K562 (cell line): ENCODE measurements around the gene HNRNPA3. TPM values are rescaled to one million over a fixed set of nuclear protein-coding genes. Genes with fewer than 3 reads are reported as not detected.
A peak's percentile ranks its signal among the peaks of the same experiment; 100 is the strongest.

Experiments used
- ARID1B ChIP-seq: fragments of 450-650 bp; IDR thresholded peaks from 2 replicates; pipeline ENCODE4 v1.6.1; 2016; ENCODE audit warnings: antibody characterized with exemption, mild to moderate bottlenecking, inconsistent platforms
- CBX3 ChIP-seq, 2 experiments: IDR thresholded peaks; 1 replicate in 1 of 2; 2 replicates in 1 of 2; pipeline ENCODE4 v1.6.1; 2012; ENCODE audit warnings: inconsistent platforms in 2 of 2, low read length in 2 of 2, borderline replicate concordance in 1 of 2, control low read depth in 1 of 2
- CEBPB ChIP-seq: fragments of 450-650 bp; IDR thresholded peaks from 2 replicates; pipeline ENCODE4 v1.6.1; 2016; ENCODE audit warnings: missing genetic modification characterization, missing compliant biosample characterization
- HDAC2 ChIP-seq: fragments of 450-650 bp; IDR thresholded peaks from 2 replicates; pipeline ENCODE4 v1.6.1; 2016; ENCODE audit warnings: mild to moderate bottlenecking
- HDAC3 ChIP-seq: fragments of 450-650 bp; IDR thresholded peaks from 2 replicates; pipeline ENCODE4 v1.6.1; 2018; ENCODE audit warnings: borderline replicate concordance, mild to moderate bottlenecking, moderate library complexity; ENCODE audit not compliant: partially characterized antibody
- KDM1A ChIP-seq, 2 experiments: fragments of 450-650 bp; IDR thresholded peaks; 2 replicates each; pipeline ENCODE4 v1.6.1; 2016; ENCODE audit warnings: mild to moderate bottlenecking in 2 of 2
- KHSRP ChIP-seq: fragments of 450-650 bp; IDR thresholded peaks from 2 replicates; pipeline ENCODE4 v1.6.1; 2017
- LCOR ChIP-seq: sonication (generic); formaldehyde crosslinking; IDR thresholded peaks from 2 replicates; pipeline ENCODE4 v1.8.0; 2022; ENCODE audit warnings: mild to moderate bottlenecking, missing genetic modification reagents
- MTA1 ChIP-seq: fragments of 450-650 bp; IDR thresholded peaks from 2 replicates; pipeline ENCODE4 v1.6.1; 2017; ENCODE audit warnings: borderline replicate concordance
- MTA2 ChIP-seq: fragments of 450-650 bp; IDR thresholded peaks from 2 replicates; pipeline ENCODE4 v1.6.1; 2016; ENCODE audit warnings: low read depth
- NR2C1 ChIP-seq, 2 experiments: fragments of 450-650 bp; IDR thresholded peaks; 2 replicates each; pipeline ENCODE4 v1.6.1; 2017; ENCODE audit warnings: mild to moderate bottlenecking in 2 of 2, antibody characterized with exemption in 1 of 2, inconsistent platforms in 1 of 2, missing compliant biosample characterization in 1 of 2, missing genetic modification characterization in 1 of 2
- PKNOX1 ChIP-seq: fragments of 450-650 bp; IDR thresholded peaks from 2 replicates; pipeline ENCODE4 v1.6.1; 2016
- PML ChIP-seq: IDR thresholded peaks from 2 replicates; pipeline ENCODE4 v1.6.1; 2012; ENCODE audit warnings: low read length, inconsistent platforms
- RB1 ChIP-seq: fragments of 450-650 bp; IDR thresholded peaks from 2 replicates; pipeline ENCODE4 v1.6.1; 2017; ENCODE audit warnings: low read depth, mild to moderate bottlenecking
- SMARCC2 ChIP-seq: fragments of 450-650 bp; IDR thresholded peaks from 2 replicates; pipeline ENCODE4 v1.6.1; 2017; ENCODE audit warnings: antibody characterized with exemption, moderate library complexity, mild to moderate bottlenecking, low read depth
- XRCC4 ChIP-seq: IDR thresholded peaks from one replicate; pipeline ENCODE4 v1.6.1; 2011; ENCODE audit not compliant: insufficient read depth, insufficient read length; ENCODE audit errors: extremely low read depth
- ZNF398 ChIP-seq: fragments of 250-450 bp; sonication (Bioruptor Pico); IDR thresholded peaks from 2 replicates; pipeline ENCODE4 v1.8.0; 2021; ENCODE audit warnings: moderate library complexity, mild to moderate bottlenecking, inconsistent platforms
- ZNF79 ChIP-seq: fragments of 250-450 bp; sonication (Bioruptor Pico); IDR thresholded peaks from 2 replicates; pipeline ENCODE4 v1.4.0; 2020; ENCODE audit warnings: low read depth, mild to moderate bottlenecking, moderate library complexity
- polyA plus RNA-seq, 8 experiments: library from polyadenylated mRNA; depleted of rRNA in 4 of 8; stranded (reverse) in 5 of 8; unstranded in 3 of 8; fragments of >200 nt; fragmentation: Nextera tagmentation in 2 of 8; fragmentation: Illumina TruSeq in 1 of 8; extraction: Ambion mirVana in 2 of 8; extraction: Trizol in 1 of 8; gene quantifications; 2 replicates each; pipeline versions ENCODE4 v1.2.1 to v1.2.3, GENCODE V29; 2011 to 2014; ENCODE audit warnings: inconsistent platforms in 1 of 8, missing spikeins in 1 of 8
- total RNA-seq, 7 experiments: library from RNA; depleted of rRNA in 6 of 7; stranded (reverse); fragments of >200 nt in 6 of 7; fragmentation: Illumina TruSeq in 2 of 7; extraction: Trizol in 2 of 7; gene quantifications; 2 replicates each; pipeline versions ENCODE4 v1.2.1 to v1.2.3, GENCODE V29; 2011 to 2021; ENCODE audit warnings: low replicate concordance in 1 of 7
- TF ChIP-seq, protein P1 (sequence below): fragments of 450-650 bp; IDR thresholded peaks from 2 replicates; pipeline ENCODE4 v1.6.1; 2017; ENCODE audit warnings: antibody characterized with exemption, mild to moderate bottlenecking

Gene HNRNPA3
- total and polyA plus RNA-seq, 9 of the 15 experiments (the other 6 are each of a cell fraction or from before 2014, with no cell fraction given), result 72.8 to 428 (median 192) TPM

- TF ChIP-seq NR2C1 (IDR thresholded peaks at IDR 0.05), result no peak; the same call in 1 of the 2 replicates
- 0 out of 2 replicates have a peak, but pooled peaks have one; percentile 28 for TF ChIP-seq NR2C1 (tag; IDR thresholded peaks at IDR 0.05)
- TF ChIP-seq CBX3 (IDR thresholded peaks at IDR 0.05; ENCODE audit: borderline replicate concordance in 1 of 2, low read length in 2 of 2), result no peak
- peak; percentile 96 to 97 for TF ChIP-seq KDM1A (IDR thresholded peaks at IDR 0.05)
- TF ChIP-seq ARID1B, result peak; percentile 83
- no peak for TF ChIP-seq ZNF79 (CRISPR knock-in tag)
- peak; percentile 51; the same call in 1 of the 2 replicates for TF ChIP-seq LCOR (CRISPR knock-in tag)
- TF ChIP-seq RB1, result no peak
- TF ChIP-seq ZNF398 (CRISPR knock-in tag), result no peak
- TF ChIP-seq XRCC4, result no peak
- TF ChIP-seq, protein P1, sequence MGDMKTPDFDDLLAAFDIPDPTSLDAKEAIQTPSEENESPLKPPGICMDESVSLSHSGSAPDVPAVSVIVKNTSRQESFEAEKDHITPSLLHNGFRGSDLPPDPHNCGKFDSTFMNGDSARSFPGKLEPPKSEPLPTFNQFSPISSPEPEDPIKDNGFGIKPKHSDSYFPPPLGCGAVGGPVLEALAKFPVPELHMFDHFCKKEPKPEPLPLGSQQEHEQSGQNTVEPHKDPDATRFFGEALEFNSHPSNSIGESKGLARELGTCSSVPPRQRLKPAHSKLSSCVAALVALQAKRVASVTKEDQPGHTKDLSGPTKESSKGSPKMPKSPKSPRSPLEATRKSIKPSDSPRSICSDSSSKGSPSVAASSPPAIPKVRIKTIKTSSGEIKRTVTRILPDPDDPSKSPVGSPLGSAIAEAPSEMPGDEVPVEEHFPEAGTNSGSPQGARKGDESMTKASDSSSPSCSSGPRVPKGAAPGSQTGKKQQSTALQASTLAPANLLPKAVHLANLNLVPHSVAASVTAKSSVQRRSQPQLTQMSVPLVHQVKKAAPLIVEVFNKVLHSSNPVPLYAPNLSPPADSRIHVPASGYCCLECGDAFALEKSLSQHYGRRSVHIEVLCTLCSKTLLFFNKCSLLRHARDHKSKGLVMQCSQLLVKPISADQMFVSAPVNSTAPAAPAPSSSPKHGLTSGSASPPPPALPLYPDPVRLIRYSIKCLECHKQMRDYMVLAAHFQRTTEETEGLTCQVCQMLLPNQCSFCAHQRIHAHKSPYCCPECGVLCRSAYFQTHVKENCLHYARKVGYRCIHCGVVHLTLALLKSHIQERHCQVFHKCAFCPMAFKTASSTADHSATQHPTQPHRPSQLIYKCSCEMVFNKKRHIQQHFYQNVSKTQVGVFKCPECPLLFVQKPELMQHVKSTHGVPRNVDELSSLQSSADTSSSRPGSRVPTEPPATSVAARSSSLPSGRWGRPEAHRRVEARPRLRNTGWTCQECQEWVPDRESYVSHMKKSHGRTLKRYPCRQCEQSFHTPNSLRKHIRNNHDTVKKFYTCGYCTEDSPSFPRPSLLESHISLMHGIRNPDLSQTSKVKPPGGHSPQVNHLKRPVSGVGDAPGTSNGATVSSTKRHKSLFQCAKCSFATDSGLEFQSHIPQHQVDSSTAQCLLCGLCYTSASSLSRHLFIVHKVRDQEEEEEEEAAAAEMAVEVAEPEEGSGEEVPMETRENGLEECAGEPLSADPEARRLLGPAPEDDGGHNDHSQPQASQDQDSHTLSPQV, result 0 out of 2 replicates have a peak, but pooled peaks have one; percentile 28
- peak; percentile 94 for TF ChIP-seq PKNOX1
- peak; percentile 48; the same call in 1 of the 2 replicates for TF ChIP-seq SMARCC2
- TF ChIP-seq CEBPB (tag), result peak; percentile 93
- peak; percentile 88 for TF ChIP-seq HDAC3
- peak; percentile 49 for TF ChIP-seq MTA2
- TF ChIP-seq PML, result peak; percentile 35; the same call in 1 of the 2 replicates
- peak; percentile 44; the same call in 1 of the 2 replicates for TF ChIP-seq KHSRP
- peak; percentile 23; the same call in 1 of the 2 replicates for TF ChIP-seq MTA1
- TF ChIP-seq HDAC2, result peak; percentile 97
Measured at GRCh38 chr2:177265824-177266817, 53.5 kb downstream of the HNRNPA3 start (continued).
